AG04450 (cell line): ENCODE measurements around the gene ABAT. TPM values are rescaled to one million over a fixed set of nuclear protein-coding genes. Genes with fewer than 3 reads are reported as not detected.
"Not testable (repeated sequence)": the region's sequence is repeated elsewhere in the genome, so short reads cannot be mapped to it uniquely, and the experiment has no call there.

Experiments used
- CTCF ChIA-PET: fragments of 300-600, 350-600 bp; formaldehyde crosslinking; extraction: SDS; loops from one replicate; lab custom pipeline; 2022; ENCODE audit warnings: antibody characterized with exemption, inconsistent platforms; lab: Charles Lee
- POLR2A ChIA-PET: fragments of 350-600 bp; formaldehyde crosslinking; extraction: SDS; loops from one replicate; lab custom pipeline; 2021; ENCODE audit warnings: antibody characterized with exemption, inconsistent platforms; lab: Yijun Ruan, JAX
- DNase-seq: peaks from one replicate; pipeline ENCODE4 v3.0.0-alpha.2; 2011; ENCODE audit warnings: low read depth, low spot score
- H3K27ac ChIP-seq: one replicate; pipeline ENCODE4 v1.5.1; 2012; ENCODE audit warnings: low read depth, low read length, control low read depth
- H3K27me3 ChIP-seq: one replicate; pipeline ENCODE4 v1.6.0; 2012; ENCODE audit warnings: low read length; ENCODE audit not compliant: control insufficient read depth, insufficient read depth
- H3K4me3 ChIP-seq: 2 replicates; pipeline ENCODE4 v1.5.1; 2011; ENCODE audit warnings: mild to moderate bottlenecking, low read depth, low read length, control low read depth
- H3K9me3 ChIP-seq: 2 replicates; pipeline ENCODE4 v1.5.1; 2012; ENCODE audit warnings: low read length; ENCODE audit not compliant: control insufficient read depth, insufficient read depth
- polyA plus RNA-seq: library from polyadenylated mRNA; depleted of rRNA; stranded (reverse); fragments of >200 nt; gene quantifications from 2 replicates; pipeline ENCODE4 v1.2.3, GENCODE V29; 2011
- TF ChIP-seq, protein P1 (sequence below): IDR thresholded peaks from 2 replicates; pipeline ENCODE4 v1.5.1; 2011; ENCODE audit warnings: low read depth, low read length, control low read depth, inconsistent platforms

The ABAT gene
- polyA plus RNA-seq, 1 experiment = 6.6 TPM

DNA sequence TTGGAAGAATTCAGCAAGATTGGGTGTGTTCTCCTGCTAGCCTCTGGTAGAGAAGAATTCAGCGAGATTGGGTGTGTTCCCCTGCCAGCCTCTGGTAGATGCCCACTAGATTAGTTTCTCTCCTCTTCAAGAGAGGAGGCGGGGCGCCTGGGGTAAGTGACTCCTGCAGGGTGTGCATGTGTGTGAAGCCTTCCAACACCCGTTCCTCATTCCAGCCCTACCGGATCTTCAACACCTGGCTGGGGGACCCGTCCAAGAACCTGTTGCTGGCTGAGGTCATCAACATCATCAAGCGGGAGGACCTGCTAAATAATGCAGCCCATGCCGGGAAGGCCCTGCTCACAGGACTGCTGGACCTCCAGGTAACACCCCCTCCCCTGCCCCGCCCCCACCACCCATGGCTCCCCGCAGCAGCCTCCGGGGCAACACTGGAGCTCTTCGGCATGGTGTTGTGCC, 101.7 kb downstream of the ABAT start:
- Histone ChIP-seq H3K9me3 (peaks cover 4% of the 10 kb centered on the region), H3K27me3 (peaks cover 2% of the 10 kb centered on the region), H3K27ac (no peak overlapping the region), H3K4me3 (no peak overlapping the region)
- POLR2A ChIA-PET = no interaction called here
- CTCF ChIA-PET = no interaction called here
- TF ChIP-seq, protein P1, sequence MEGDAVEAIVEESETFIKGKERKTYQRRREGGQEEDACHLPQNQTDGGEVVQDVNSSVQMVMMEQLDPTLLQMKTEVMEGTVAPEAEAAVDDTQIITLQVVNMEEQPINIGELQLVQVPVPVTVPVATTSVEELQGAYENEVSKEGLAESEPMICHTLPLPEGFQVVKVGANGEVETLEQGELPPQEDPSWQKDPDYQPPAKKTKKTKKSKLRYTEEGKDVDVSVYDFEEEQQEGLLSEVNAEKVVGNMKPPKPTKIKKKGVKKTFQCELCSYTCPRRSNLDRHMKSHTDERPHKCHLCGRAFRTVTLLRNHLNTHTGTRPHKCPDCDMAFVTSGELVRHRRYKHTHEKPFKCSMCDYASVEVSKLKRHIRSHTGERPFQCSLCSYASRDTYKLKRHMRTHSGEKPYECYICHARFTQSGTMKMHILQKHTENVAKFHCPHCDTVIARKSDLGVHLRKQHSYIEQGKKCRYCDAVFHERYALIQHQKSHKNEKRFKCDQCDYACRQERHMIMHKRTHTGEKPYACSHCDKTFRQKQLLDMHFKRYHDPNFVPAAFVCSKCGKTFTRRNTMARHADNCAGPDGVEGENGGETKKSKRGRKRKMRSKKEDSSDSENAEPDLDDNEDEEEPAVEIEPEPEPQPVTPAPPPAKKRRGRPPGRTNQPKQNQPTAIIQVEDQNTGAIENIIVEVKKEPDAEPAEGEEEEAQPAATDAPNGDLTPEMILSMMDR = no peak
- DNase-seq = no peak

- peaks cover 4% of the 10 kb centered on the region for H3K9me3 ChIP-seq
- H3K27me3 ChIP-seq = peaks cover 2% of the 10 kb centered on the region
- CTCF ChIA-PET = no interaction called here
- H3K4me3 ChIP-seq = no peak overlapping the region
- POLR2A ChIA-PET = no interaction called here
- no peak for DNase-seq
- H3K27ac ChIP-seq = no peak overlapping the region
- TF ChIP-seq, protein P1 = no peak
Measured at GRCh38 chr16:8777217-8777616, 102.8 kb downstream of the ABAT start.

GRCh38 chr16:8781797-8782196, 107.4 kb downstream of the ABAT start:
- Histone ChIP-seq H3K27me3 (peaks cover 7% of the 10 kb centered on the region), H3K9me3 (peaks cover 4% of the 10 kb centered on the region), H3K4me3 (no peak overlapping the region), H3K27ac (no peak overlapping the region)
- ChIA-PET POLR2A (no interaction called here), CTCF (no interaction called here)
- DNase-seq = no peak
- TF ChIP-seq, protein P1 = no peak

GRCh38 chr16:8782673-8783072, 108.3 kb downstream of the ABAT start:
- TF ChIP-seq, protein P1 = no peak
- no peaks in the 10 kb centered on the region for H3K9me3 ChIP-seq
- CTCF ChIA-PET = interaction anchor here (0.9 kb wide), 1 partner anchor 9 kb away, joined by 3 read pairs; no protein-coding TSS in a partner anchor
- POLR2A ChIA-PET = no interaction called here
- peaks cover 5% of the 10 kb centered on the region for H3K27me3 ChIP-seq
- no peak overlapping the region for H3K27ac ChIP-seq
- H3K4me3 ChIP-seq = no peak overlapping the region
- no peak for DNase-seq

GRCh38 chr16:8785408-8785807, 111.0 kb downstream of the ABAT start:
- CTCF ChIA-PET = no interaction called here

GRCh38 chr16:8786316-8786715, 111.9 kb downstream of the ABAT start:
- DNase-seq = not testable (repeated sequence)

More at GRCh38 chr16:8785408-8785807, 111.0 kb downstream of the ABAT start:
- no peak overlapping the region for H3K27ac ChIP-seq
- TF ChIP-seq, protein P1 = no peak
- no peak overlapping the region for H3K4me3 ChIP-seq
- no peaks in the 10 kb centered on the region for H3K9me3 ChIP-seq
- peaks cover 5% of the 10 kb centered on the region for H3K27me3 ChIP-seq
- DNase-seq = no peak
- POLR2A ChIA-PET = interaction anchor here (0.7 kb wide), 1 partner anchor 178 kb away, joined by 5 read pairs; no protein-coding TSS in a partner anchor

More at GRCh38 chr16:8786316-8786715, 111.9 kb downstream of the ABAT start:
- H3K27ac ChIP-seq, H3K4me3 ChIP-seq, H3K27me3 ChIP-seq, H3K9me3 ChIP-seq, POLR2A ChIA-PET, CTCF ChIA-PET: not testable (repeated sequence)
